ENCODE results near the gene CD300LD. TPM values are rescaled to one million over a fixed set of nuclear protein-coding genes. Genes with fewer than 3 reads are reported as not detected.

Gene CD300LD
- polyA plus RNA-seq, 1 donor from 2014 or later, result not detected

- Histone ChIP-seq H3K9ac (ENCODE audit: low read length) (no peak overlapping the region), H3K9me3 (ENCODE audit: low read length) (no peaks in the 10 kb centered on the region), H2AFZ (ENCODE audit: low read depth, low read length) (no peak overlapping the region), H3K4me3 (ENCODE audit: low read length) (no peak overlapping the region), H3K4me2 (ENCODE audit: low read length) (no peak overlapping the region), H3K36me3 (ENCODE audit: insufficient read depth, low read length) (no peaks in the 10 kb centered on the region), H4K20me1 (ENCODE audit: insufficient read depth) (no peaks in the 10 kb centered on the region), H3F3A (ENCODE audit: insufficient read depth, low read length, poor library complexity, severe bottlenecking) (no peaks in the 10 kb centered on the region), H3K9me2 (ENCODE audit: insufficient read depth, low read length) (no peaks in the 10 kb centered on the region), H3K27ac (ENCODE audit: low read length) (no peak overlapping the region), H3K79me2 (replicated peaks; ENCODE audit: insufficient read depth, low read length) (no peaks in the 10 kb centered on the region), H3K27me3 (ENCODE audit: insufficient read depth, low read depth, low read length) (no peaks in the 10 kb centered on the region)
- TF ChIP-seq MXI1 (conservative IDR thresholded peaks at IDR 0.05; ENCODE audit: poor library complexity, severe bottlenecking) (no peak), REST (IDR thresholded peaks at IDR 0.05; ENCODE audit: borderline replicate concordance) (no peak), EP300 (conservative IDR thresholded peaks at IDR 0.05; ENCODE audit: poor library complexity, severe bottlenecking) (no peak), EZH2 (IDR thresholded peaks at IDR 0.05; ENCODE audit: borderline replicate concordance, insufficient read depth, low read length, poor library complexity, severe bottlenecking) (no peak), RAD21 (conservative IDR thresholded peaks at IDR 0.05) (no peak), SMC3 (conservative IDR thresholded peaks at IDR 0.05; ENCODE audit: poor library complexity) (no peak), TAF1 (IDR thresholded peaks at IDR 0.05; ENCODE audit: low read depth) (no peak)
These were observed 5.1 kb upstream of the CD300LD start for GRCh38 chr17:74597069-74597790.

- Histone ChIP-seq H2AFZ (ENCODE audit: low read depth, low read length) (no peak overlapping the region), H3K9me2 (ENCODE audit: insufficient read depth, low read length) (no peaks in the 10 kb centered on the region), H3K79me2 (replicated peaks; ENCODE audit: insufficient read depth, low read length) (no peaks in the 10 kb centered on the region), H3K27ac (ENCODE audit: low read length) (no peak overlapping the region), H4K20me1 (ENCODE audit: insufficient read depth) (no peaks in the 10 kb centered on the region), H3K4me3 (ENCODE audit: low read length) (no peak overlapping the region), H3K9ac (ENCODE audit: low read length) (no peak overlapping the region), H3K27me3 (ENCODE audit: insufficient read depth, low read depth, low read length) (no peaks in the 10 kb centered on the region), H3F3A (ENCODE audit: insufficient read depth, low read length, poor library complexity, severe bottlenecking) (no peaks in the 10 kb centered on the region), H3K9me3 (ENCODE audit: low read length) (no peaks in the 10 kb centered on the region), H3K4me2 (ENCODE audit: low read length) (no peak overlapping the region), H3K36me3 (ENCODE audit: insufficient read depth, low read length) (no peaks in the 10 kb centered on the region)
- TF ChIP-seq CTCF (IDR thresholded peaks at IDR 0.05; ENCODE audit: poor library complexity, severe bottlenecking), result no peak
- TF ChIP-seq MXI1 (conservative IDR thresholded peaks at IDR 0.05; ENCODE audit: poor library complexity, severe bottlenecking), result no peak
- no peak for TF ChIP-seq EP300 (conservative IDR thresholded peaks at IDR 0.05; ENCODE audit: poor library complexity, severe bottlenecking)
- TF ChIP-seq SMC3 (conservative IDR thresholded peaks at IDR 0.05; ENCODE audit: poor library complexity), result no peak
These were observed 3.1 kb upstream of the CD300LD start for GRCh38 chr17:74595037-74595750.
